Mucosa of stomach (tissue), 1 donor: ENCODE measurements around the gene ADAMTS13.

Experiments
- H3K27me3 ChIP-seq: one replicate; pipeline ENCODE4 v1.7.0; 2013; ENCODE audit warnings: mild to moderate bottlenecking, low read length; ENCODE audit not compliant: control insufficient read depth, insufficient read depth
- H3K36me3 ChIP-seq: one replicate; pipeline ENCODE4 v1.7.0; 2013; ENCODE audit warnings: low read length; ENCODE audit not compliant: control insufficient read depth, insufficient read depth
- H3K4me1 ChIP-seq: one replicate; pipeline ENCODE4 v1.7.0; 2013; ENCODE audit warnings: mild to moderate bottlenecking, low read length; ENCODE audit not compliant: control insufficient read depth, insufficient read depth
- H3K4me3 ChIP-seq: one replicate; pipeline ENCODE4 v1.7.0; 2013; ENCODE audit warnings: low read length
- H3K9ac ChIP-seq: one replicate; pipeline ENCODE4 v1.7.0; 2013; ENCODE audit warnings: mild to moderate bottlenecking, low read length, moderate library complexity
- H3K9me3 ChIP-seq: one replicate; pipeline ENCODE4 v1.7.0; 2013; ENCODE audit warnings: mild to moderate bottlenecking, low read length, moderate library complexity; ENCODE audit not compliant: control insufficient read depth
- donor health status: Pancreatic carcinoma.

Gene ADAMTS13

DNA sequence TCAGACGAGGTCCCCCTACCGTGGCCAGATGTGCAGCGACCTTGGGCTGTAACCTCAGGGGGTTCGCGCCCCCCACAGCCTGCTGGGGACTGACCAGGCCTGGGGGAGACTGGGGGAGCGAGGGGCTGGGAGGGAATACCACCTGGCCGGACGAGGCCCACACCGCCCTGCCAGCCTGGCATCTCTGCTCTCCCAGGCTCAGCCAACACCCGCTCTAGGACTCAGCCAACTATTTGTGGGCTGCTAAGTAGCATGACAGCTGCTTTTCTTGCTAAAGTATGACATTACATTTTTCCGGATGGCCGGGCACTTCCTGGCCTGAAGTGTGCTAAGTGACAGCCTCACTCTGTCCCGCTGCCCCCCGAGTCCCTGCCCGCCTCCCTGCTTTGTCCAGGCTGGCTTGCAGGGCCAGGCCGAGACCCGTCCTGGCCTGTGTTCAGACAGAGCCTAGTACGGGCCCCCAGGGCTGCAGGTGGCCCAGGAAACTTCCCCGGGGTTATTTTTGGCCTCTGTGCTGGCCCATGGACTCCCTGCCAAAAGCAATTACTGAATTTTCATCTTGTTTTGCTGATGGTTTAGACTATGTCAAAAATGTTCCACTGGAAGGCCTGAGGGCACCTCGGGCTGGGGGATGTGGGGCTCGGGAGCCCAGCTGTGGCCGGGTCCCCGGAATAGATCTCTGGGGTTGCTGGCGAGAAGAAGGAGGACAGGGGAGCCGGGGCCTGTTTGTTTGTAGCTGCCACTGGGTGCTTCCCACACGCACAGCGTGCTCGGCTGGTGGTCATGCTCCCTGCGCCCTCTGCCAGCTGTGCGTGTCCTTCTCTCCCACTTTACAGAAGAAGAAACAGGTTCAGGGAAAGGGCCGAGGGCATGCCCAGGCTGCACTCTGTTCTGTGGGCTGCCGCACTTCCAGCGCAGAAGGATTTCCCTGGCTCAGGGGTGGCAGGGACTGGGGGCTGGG, 70.2 kb downstream of the ADAMTS13 start:
- H3K9me3 ChIP-seq = no peaks in the 10 kb centered on the region
- H3K4me1 ChIP-seq = no peaks in the 10 kb centered on the region
- H3K36me3 ChIP-seq = no peaks in the 10 kb centered on the region
- peaks cover 7% of the 10 kb centered on the region for H3K27me3 ChIP-seq
- H3K9ac ChIP-seq = no peak overlapping the region
- H3K4me3 ChIP-seq = no peak overlapping the region

DNA sequence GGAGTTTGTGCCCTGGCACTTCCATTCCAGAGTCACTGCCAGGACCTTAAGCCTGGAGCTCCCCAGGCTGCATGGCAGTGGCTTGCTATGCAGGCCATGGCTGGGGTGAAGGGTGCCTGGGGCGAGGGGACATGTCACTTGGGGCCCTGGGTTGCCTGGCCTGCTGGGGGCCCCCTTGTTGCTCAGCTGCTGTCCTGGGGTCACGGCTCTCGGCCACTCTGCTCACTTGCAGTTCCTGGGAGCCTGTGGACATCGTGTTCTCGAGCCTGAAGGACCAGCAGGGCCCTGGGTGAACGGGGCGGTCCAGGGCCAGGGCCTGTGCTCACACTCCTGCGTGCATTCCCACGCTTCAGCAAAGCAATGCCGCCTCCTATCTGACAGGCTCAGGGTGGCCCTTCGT, 71.3 kb downstream of the ADAMTS13 start:
- H3K27me3 ChIP-seq = peaks cover 7% of the 10 kb centered on the region
- H3K4me3 ChIP-seq = no peak overlapping the region

DNA sequence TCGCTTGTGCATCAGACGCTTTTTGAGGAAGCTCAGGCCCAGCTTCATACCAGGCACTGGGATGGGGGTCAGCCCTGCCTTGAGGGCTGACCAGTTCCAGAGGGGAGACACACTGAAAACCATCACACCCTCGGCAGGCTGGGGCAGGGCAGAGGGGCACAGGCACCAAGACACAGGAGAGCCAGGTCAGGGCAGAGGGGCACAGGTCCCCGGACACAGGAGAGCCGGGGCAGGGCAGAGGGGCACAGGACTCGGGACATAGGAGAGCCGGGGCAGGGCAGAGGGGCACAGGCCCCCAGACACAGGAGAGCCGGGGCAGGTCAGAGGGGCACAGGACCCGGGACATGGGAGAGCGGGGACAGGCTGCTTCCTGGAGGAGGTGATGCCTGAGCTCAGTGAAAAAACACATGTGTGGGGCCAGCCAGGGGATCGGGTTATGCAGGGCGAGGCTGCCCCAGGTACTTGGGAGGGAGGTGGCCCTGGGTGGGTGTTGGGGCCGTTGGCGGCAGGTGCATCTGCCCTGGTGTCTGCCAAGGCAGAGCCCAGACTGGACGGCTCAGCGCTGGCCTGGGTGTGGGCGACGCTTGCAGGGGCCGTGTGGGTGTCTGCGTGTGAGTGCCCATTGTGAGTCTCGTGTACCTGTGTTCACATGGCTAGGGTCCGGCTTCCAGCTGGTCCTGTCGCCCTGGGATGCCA, 71.8 kb downstream of the ADAMTS13 start:
- Histone ChIP-seq H3K4me1 (no peaks in the 10 kb centered on the region), H3K27me3 (peaks cover 7% of the 10 kb centered on the region), H3K9ac (no peak overlapping the region), H3K9me3 (no peaks in the 10 kb centered on the region), H3K4me3 (no peak overlapping the region), H3K36me3 (no peaks in the 10 kb centered on the region)

More for the DNA sequence above, 71.3 kb downstream of the ADAMTS13 start:
- H3K9me3 ChIP-seq = no peaks in the 10 kb centered on the region
- no peaks in the 10 kb centered on the region for H3K36me3 ChIP-seq
- H3K4me1 ChIP-seq = no peaks in the 10 kb centered on the region
- H3K9ac ChIP-seq = no peak overlapping the region

DNA sequence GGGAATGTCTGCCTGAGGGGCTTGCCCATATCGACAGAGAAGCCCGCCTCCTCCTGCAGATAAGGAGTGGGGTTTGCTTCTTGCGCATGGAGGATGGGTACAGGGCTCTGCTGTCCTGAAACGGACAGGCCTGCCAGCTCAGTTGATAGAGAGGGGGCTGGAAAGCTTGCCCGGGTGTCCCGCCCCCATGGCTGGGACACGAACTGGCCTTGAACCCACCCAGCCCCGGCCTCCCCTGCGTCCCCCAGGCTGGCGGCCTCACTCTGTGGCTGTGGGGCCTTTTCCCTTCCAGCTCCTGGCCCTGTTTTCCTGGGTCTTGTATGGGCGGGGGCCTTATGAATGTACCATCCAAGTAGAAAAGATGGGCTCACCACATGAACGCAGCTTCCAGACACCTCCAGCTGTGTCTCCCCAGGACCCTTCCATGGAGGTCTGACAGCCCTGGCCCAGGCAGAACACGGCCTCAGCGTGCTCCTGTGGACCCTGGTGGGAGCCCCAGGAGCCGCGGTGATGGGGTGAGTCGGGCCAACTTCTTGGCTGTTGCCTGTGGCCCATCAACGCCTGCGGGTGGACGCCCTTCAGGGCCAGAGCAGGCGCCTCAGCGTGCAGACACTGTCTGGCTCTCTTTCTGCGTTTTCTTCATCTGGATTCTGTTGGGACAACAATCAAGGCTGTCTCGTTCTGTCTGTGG, 72.6 kb downstream of the ADAMTS13 start:
- no peaks in the 10 kb centered on the region for H3K36me3 ChIP-seq
- no peak overlapping the region for H3K9ac ChIP-seq
- peaks cover 7% of the 10 kb centered on the region for H3K27me3 ChIP-seq
- H3K9me3 ChIP-seq = no peaks in the 10 kb centered on the region
- no peak overlapping the region for H3K4me3 ChIP-seq
- no peaks in the 10 kb centered on the region for H3K4me1 ChIP-seq

DNA sequence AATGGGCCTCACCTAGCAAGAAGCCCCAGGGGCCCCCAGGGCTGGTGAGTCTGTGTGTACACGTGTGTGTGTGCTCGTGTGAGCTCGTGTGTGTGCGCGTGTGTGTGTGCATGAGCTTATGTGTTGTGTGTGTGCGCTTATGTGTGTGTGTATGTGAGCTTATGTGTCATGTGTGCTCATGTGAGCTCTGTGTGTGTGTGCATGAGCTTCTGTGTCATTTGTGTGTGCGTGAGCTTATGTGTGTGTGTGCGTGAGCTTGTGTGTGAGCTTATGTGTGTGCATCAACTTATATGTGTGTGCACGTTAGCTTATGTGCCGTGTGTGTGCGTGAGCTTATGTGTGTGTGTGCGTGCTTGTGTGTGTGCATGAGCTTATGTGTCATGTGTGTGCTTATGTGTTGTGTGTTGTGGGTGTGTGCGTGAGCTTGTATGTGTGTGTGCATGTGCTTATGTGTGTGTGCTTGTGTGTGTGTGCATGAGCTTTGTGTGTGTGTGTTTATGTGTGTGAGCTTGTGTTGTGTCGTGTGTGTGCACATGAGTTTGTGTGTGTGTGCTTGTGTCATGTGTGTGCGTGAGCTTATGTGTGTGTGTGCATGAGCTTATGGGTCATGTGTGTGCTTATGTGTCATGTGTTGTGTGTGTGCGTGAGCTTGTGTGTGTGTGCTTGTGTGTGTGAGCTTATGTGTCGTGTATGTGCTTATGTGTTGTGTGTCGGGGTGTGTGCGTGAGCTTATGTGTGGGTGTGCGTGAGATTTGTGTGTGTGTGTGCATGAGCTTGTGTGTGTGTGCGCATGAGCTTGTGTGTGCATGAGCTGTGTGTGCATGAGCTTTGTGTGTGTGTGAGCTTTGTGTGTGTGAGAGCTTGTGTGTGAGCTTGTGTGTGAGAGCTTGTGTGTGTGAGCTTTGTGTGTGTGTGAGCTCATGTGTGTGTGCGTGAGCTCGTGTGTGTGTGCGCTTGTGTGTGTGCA, 73.4 kb downstream of the ADAMTS13 start:
- Histone ChIP-seq H3K9ac (no peak overlapping the region), H3K4me1 (no peaks in the 10 kb centered on the region), H3K9me3 (no peaks in the 10 kb centered on the region), H3K27me3 (peaks cover 7% of the 10 kb centered on the region), H3K4me3 (no peak overlapping the region), H3K36me3 (no peaks in the 10 kb centered on the region)

DNA sequence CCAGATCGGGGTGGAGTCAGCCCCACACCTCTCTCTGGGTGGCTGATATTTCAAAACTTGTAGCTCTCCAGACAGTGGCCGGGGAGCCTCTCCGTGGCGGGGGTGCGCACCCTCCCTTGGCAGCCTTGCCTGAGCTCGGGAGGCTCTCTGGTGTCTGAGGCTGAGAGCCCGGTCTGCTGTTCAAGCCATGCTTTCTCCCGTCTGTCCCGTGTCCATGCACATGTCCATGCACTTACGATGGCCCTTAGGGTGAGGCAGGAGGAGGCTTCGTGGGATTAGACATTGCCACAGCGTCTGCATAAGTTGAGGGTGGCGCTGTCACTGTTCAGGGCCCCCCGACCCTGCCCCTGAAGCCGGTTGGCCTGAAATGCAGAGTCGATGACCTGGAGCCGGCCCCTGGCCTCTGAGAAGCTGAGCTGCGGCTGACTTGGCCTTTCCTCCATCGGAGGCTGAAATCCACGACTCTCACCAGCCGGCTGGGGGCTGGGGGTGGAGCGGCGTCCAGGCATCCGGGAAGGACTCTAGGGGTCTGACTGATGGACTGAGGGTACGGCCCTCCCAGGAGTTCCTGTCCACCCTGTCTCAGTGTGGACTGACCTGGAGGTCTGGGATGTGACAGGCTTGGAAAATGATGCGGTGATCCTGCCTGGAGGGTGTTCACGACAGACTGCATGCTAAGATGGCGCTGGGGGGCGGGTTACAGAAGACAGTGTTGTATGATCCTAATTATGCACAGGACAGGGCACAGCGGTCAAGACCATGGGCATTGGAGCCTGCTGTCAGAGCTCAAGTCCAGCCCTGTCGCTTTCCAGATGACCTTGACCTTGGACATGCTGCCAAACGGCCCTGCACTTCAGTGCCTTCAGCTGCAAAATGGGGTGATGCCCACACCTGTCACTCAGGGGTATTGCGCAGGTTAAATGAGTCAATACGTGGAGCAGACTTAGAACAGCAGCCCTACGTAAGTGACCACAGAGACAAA, 75.0 kb downstream of the ADAMTS13 start:
- H3K27me3 ChIP-seq = peaks cover 7% of the 10 kb centered on the region
- H3K4me3 ChIP-seq = no peak overlapping the region
- no peaks in the 10 kb centered on the region for H3K36me3 ChIP-seq
- no peaks in the 10 kb centered on the region for H3K9me3 ChIP-seq
- no peaks in the 10 kb centered on the region for H3K4me1 ChIP-seq
- H3K9ac ChIP-seq = no peak overlapping the region

DNA sequence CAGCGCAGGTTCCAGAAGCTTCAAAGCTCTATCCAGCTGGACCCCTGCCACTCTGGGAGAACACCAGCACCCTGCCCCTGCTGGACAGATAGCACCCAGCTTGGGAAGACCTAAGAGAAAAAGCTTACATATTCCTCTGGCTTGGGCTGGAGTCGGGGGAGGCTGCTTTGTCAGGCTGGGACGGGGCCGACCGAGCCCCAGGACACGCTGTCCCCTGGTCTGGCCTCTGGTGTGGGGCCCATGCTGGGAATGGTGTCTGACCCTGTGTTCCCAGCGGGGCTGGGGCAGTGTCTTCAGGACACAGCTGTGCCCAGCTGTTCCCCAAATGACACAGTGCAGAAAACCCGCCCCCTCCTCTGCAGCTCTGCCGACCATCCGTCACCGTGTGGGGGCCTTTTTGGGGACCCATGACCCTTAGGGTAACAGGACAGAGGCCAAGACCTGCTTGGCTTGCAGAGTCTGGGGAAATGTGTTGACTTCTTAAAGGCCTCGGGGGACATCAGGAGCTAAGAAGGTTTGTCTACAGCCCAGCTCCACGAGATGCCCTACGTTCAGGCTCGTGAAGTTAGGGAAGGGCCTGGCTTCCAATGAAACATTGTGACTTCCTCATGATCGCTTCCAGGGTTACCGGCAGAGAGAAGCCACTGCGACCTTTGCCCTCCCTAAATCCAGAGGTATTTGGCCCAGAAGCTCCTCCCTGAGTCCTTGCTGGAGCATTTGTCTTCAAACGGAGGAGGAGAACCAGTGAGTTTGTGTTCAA, 77.1 kb downstream of the ADAMTS13 start:
- H3K4me3 ChIP-seq = no peak overlapping the region
- no peaks in the 10 kb centered on the region for H3K9me3 ChIP-seq
- H3K4me1 ChIP-seq = no peaks in the 10 kb centered on the region
- no peak overlapping the region for H3K9ac ChIP-seq
- H3K27me3 ChIP-seq = peaks cover 7% of the 10 kb centered on the region
- no peaks in the 10 kb centered on the region for H3K36me3 ChIP-seq

DNA sequence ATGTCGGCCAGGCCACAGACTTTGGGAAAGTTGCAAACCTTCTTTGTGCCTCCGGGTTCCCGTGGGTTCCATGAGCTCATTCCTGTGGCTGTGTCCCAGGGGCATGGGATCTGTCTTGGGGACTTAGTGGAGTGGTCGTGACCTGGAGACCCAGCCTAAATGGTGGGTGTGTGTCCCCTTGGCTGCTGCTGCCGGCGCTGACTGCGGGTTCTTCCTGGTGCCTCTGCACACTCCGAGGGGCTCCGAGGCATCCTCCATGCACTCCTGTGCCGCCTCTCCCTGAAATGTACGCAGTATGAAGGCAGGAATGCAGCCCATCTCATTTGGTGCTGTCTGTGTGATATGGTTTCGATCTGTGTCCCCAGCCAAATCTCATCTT, 77.7 kb downstream of the ADAMTS13 start:
- no peak overlapping the region for H3K4me3 ChIP-seq
- H3K9me3 ChIP-seq = no peaks in the 10 kb centered on the region
- H3K4me1 ChIP-seq = no peaks in the 10 kb centered on the region
- no peak overlapping the region for H3K9ac ChIP-seq
- peaks cover 7% of the 10 kb centered on the region for H3K27me3 ChIP-seq
- no peaks in the 10 kb centered on the region for H3K36me3 ChIP-seq

DNA sequence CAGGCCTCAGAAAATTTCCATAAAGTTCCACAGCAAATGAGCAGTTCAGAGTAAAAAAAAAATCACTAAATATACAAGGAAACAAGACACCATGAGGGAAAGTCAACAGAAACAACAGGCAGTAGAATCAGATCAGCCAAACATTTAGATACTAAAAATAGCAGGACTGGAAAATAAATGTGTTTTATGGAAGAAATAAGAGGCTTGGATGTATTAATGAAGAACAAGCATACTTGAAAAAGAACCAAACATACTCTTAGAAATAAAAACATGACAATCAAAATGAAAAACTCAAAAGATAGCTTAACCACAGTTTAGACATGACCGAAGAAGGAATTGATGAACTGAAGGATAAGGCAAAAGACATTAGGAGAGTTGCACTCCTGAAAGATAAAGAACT, 79.9 kb downstream of the ADAMTS13 start:
- Histone ChIP-seq H3K9me3 (no peaks in the 10 kb centered on the region), H3K4me3 (no peak overlapping the region), H3K9ac (no peak overlapping the region)

DNA sequence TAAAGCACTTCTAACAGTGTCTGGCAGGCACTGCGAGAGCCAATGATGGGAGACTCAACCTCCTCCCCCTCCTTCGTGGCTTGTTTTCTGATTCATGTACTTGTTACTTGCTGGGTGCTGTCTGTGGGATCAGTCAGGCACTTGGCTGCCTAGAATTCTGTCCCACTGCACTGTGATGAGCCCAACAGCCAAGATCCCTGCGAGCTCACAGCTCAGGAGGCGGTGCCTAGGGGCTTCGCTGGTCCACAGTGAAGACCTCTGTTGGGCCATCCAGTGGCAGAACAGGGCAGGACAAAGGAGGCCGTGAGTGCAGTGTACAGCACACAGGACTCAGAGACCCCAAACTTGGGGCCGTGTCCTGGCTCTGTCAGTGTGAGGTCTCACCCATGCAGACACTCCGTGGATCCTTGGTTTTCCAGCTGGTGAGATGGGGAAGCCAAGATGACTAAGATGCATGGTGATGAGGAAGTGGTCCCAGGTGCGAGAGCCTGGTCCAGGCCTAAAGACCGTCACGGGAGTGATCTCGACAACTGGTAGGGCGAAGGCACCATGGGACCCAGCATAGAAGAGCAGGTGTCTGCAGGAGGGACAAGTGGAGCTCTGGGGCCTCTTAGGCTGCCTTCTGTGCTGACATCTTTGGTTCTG, 83.1 kb downstream of the ADAMTS13 start:
- Histone ChIP-seq H3K27me3 (no peaks in the 10 kb centered on the region), H3K4me3 (no peak overlapping the region), H3K9me3 (no peaks in the 10 kb centered on the region), H3K9ac (no peak overlapping the region), H3K36me3 (no peaks in the 10 kb centered on the region), H3K4me1 (peaks cover 18% of the 10 kb centered on the region)

More for the DNA sequence above, 79.9 kb downstream of the ADAMTS13 start:
- no peaks in the 10 kb centered on the region for H3K36me3 ChIP-seq
- peaks cover 7% of the 10 kb centered on the region for H3K4me1 ChIP-seq
- no peaks in the 10 kb centered on the region for H3K27me3 ChIP-seq
